ENCODE measurements around the gene AGTPBP1.

The AGTPBP1 gene

GRCh38 chr9:85528607-85529006 is 213.1 kb downstream of the AGTPBP1 start:
- DNase-seq: no peak

DNA sequence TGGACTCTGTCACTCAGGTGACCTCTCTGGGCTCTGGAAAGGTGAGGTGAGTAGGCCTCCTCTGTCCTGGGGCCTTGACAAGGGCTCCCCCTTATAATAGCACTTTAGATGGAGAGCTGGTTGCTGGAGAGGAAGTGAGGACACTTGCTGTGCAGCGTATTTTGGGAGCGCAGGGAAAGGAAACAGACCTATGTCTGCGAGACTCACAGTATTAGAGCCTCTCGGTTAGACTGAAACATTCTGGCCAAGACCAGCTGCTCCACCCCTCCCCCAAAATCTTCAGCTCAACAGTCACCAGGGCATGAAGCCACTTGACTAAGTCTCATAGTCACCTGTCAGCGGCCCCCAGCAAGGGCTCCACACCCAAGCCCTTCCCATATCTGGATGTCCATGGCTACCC is 213.6 kb downstream of the AGTPBP1 start:
- DNase-seq: no peak

GRCh38 chr9:85527331-85528020 is 214.3 kb downstream of the AGTPBP1 start:
- no peak for DNase-seq

GRCh38 chr9:85524531-85524930 is 217.2 kb downstream of the AGTPBP1 start:
- DNase-seq: no peak

GRCh38 chr9:85523202-85523601 is 218.6 kb downstream of the AGTPBP1 start:
- DNase-seq: no peak

DNA sequence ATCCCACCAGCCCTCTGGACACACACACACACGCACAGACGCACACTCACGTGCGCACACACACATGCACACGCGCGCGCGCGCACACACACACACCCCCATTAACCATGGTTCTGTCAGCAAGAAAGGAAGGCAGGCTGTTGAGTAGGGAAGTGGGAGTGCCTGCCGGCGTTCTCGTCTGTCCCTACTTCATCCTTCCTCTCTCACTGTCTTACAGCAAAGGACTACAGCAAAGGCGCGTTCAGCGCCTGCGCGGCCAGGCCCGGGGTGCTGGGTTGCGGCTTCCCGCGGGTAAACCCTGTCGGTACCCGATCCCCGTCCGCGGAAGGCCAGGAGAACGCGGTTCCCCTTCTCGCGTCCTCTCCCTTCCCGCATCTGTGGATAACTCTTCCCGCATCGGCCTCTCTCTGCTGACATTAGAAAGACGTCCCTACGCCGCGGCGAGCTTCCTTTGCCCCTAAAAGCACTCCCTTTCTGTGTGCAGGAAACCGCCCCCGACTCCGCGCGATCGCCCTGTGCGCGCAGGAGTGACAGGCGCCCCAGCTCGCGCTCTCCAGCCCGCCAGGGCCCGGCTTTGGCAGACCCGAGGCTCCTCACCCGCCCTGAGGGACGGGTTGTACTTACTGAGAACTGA is 219.2 kb downstream of the AGTPBP1 start:
- DNase-seq: no peak

DNA sequence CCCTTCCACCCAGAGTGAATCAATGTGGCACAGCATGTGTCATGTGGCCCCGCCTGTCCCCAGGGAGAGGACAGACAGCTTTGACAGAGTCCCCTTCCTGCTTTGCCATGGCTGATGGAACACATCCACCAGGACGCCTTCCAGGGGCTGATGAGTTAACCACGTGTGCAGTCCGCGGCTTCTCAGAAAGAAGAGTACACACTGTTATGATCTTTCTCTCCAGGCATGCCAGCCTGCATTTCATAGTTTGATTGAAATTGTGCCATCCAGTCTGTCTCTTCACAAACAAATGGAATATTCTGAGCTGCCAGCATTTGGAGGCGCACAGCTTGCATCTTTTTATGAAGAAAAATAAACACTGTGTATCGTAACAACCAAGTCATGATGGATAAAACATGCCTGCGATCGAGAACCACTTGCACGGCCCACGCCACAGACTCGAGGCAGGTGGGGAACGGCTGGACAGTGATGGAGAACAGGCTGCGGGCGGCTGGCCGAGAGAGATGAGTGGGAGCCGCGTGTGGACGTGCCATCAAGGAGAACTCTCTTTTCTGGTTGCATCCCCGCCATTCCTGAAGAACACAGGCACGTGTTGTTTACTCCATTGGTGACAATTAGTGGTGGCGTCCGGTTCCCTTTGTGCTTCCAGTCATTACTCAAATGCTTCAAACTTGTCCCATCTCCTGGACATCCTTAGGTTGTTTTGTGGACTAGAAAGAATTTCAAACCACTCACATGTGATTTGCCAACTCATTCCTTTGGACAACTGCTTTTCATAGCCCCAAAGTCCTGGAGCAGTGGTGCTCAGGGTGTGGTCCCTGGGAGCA is 220.2 kb downstream of the AGTPBP1 start:
- no peak for DNase-seq

DNA sequence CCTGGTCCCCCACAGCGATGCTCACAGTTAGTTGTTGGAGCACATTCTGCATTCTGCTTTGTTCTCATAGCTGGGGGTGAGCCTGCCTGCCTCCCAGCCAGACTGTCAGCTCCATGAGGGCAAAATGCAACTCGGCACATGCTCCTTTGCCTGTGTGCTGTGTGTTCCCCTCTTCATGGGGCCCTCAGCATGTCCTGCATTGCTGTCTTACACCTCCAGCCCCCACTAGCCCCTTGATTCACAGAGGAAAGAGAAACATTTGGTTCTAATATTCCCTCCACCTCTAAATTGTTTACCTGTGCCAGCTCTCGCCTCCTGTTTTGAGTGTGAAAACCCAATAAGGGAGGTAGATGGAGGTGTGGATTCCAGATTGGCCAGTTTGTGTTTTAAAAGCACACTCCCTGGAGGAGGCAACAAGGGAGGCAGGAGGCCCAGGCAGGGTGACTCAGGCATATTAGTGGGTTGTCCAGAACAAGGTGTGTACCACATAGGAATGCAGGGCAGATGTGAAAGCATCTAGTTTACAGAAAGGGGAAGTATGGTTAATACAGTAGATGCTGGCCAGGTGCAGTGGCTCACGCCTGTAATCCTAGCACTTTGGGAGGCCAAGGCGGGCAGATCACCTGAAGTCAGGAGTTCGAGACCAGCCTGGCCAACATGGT is 224.6 kb downstream of the AGTPBP1 start:
- DNase-seq: no peak

- no peak for DNase-seq
Observed at GRCh38 chr9:85516455-85516854, 225.3 kb downstream of the AGTPBP1 start.

DNA sequence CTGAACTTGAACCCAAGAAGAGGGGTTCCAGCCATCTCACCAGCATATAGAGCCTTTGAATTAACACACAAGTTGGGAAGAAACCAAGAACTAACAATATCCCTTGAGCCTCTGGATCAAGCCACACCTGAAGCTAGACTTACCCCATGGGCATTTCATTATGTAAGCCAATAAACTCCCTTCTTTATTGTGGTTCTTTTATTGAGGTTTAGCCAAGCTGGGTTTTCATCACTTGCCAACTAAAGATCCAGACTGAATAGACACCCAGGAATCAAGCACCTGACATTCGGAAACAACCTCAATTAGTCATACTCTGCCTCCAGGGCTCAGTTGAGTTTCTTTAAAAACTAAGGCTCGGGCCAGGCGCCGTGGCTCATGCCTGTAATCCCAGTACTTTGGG is 226.7 kb downstream of the AGTPBP1 start:
- no peak for DNase-seq

GRCh38 chr9:85514256-85514655 is 227.5 kb downstream of the AGTPBP1 start:
- DNase-seq: no peak

DNA sequence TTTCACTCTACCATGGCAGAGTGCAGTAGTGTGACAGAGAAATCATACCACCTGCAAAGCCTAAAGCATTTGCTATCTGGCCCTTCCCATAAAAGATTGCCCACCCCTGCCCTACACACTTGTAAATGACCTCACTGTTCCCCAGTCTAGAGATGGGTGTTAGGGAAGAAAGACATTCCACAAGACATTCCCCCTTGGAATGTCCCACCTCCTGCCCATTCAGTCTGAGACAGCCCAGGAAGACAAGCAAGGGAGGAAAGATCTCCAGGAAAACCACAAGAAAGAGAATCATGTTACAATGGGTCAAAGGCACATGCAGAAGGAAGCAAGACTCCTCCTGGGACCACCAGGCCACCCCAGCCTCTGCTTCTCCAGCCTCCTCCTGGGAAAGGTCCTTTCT is 230.0 kb downstream of the AGTPBP1 start:
- no peak for DNase-seq

GRCh38 chr9:85510830-85511504 is 230.8 kb downstream of the AGTPBP1 start:
- DNase-seq: no peak

DNA sequence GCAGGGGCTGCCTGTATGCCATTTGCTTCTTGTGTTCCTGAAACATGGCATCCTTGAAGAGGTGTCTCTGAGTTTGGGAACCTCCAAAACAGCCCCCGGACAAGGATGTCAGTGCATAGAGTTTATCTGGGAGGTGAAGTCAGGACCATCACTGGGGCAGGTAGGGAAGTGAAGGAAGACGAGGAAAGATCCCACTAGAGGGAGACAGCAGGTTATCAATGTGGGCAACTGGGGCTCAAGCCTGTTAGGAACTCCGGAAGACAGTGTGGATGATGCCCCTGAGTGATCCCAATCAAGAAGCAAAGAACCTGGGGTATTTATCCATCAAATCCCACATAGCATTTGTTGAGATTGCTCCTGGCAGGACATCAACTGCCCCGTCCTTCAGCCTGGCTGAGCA is 233.1 kb downstream of the AGTPBP1 start:
- no peak for DNase-seq

DNA sequence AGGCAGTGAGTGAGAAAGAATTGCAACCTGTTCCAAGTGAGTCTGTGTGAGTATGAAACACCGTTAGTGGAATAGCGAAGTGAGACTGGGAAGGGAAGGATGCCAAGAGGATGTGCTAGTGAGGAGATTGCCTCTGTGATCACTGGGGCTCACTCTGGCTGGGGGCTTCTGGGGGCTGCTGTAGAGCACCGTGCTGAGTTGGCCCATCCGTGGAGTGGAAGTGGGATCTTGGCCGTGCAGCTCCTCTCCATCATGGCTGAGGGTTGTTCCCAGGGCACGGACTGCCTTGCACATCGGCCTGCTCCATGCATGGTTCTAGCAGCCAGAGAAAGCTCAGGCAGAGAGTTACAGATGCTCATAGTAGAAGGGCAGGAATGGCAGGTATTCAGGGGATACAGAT is 236.1 kb downstream of the AGTPBP1 start:
- DNase-seq: no peak

DNA sequence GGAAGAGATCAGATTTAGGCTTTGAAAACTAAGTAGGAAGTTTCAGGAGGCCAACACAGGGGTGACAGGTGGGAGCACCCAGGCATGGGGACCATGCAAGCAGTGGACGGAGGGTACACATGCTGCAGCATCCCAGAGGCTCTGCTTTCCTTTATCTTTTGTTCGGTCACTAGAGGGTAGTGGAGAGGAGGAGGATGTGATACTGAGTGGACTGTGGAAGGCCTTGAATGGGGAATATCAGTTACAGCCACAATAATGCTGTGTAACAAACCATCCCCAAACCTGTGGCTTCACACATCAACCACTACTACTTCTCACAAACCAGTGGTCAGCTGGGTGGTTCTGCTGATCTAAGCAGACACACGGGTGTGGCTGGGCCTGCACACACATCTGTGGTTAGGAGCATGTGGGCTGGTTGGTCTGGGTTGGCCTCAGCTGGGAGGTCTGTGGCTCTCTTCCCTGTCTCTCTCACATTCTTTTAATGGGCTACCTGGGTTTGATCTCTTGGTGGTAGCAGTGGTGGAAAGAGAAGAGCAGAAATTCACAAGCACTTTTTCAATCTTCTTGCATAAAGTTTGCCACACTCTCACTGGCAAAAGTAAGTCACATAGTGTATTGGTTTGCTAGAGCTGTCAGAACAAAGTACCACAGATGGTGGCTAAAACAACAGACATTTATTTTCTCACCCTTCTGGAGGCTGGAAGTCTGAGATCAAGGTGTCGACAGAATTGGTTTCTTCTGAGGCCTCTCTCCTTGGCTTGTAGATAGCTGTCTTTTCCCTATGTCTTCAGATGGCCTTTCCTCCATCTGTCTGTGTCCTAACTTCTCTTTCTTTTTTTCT is 238.7 kb downstream of the AGTPBP1 start:
- no peak for DNase-seq

DNA sequence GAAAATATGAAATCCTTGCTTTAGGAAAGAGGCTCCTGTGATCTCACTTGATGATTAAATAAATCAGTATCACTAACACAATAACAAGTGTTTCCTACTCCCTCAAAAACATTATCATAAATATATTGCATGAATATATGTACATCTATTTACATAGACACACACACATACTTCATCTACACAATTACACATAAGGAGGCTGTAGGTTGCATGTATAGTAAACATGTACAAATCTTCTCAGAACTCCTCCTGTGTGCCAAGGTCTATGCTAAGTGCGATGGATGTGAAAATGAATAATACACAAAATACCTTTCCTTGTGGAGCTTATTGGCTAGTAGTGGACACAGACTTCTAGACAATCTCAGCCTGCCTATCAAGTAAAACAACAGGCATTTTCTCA is 239.9 kb downstream of the AGTPBP1 start:
- no peak for DNase-seq

GRCh38 chr9:85501456-85501855 is 240.3 kb downstream of the AGTPBP1 start:
- no peak for DNase-seq
